IPS-18a (cell line): ENCODE measurements around the gene LEFTY2.
A peak's percentile ranks its signal among the peaks of the same experiment; 100 is the strongest.

Source experiments
- H3K27ac ChIP-seq: one replicate; pipeline ENCODE4 v1.5.1; 2013; ENCODE audit warnings: low read length
- H3K27me3 ChIP-seq: one replicate; pipeline ENCODE4 v1.6.1; 2013; ENCODE audit warnings: mild to moderate bottlenecking, low read length; ENCODE audit not compliant: control insufficient read depth, insufficient read depth
- H3K36me3 ChIP-seq: one replicate; pipeline ENCODE4 v1.6.1; 2013; ENCODE audit warnings: low read depth, low read length; ENCODE audit not compliant: control insufficient read depth
- H3K4me1 ChIP-seq: one replicate; pipeline ENCODE4 v1.6.1; 2013; ENCODE audit warnings: low read depth, low read length; ENCODE audit not compliant: control insufficient read depth
- H3K4me3 ChIP-seq: one replicate; pipeline ENCODE4 v1.5.1; 2013; ENCODE audit warnings: low read length
- H3K9ac ChIP-seq: one replicate; pipeline ENCODE4 v1.6.1; 2013; ENCODE audit warnings: mild to moderate bottlenecking, low read length, moderate library complexity
- H3K9me3 ChIP-seq: one replicate; pipeline ENCODE4 v1.6.1; 2013; ENCODE audit warnings: low read depth, low read length; ENCODE audit not compliant: control insufficient read depth

The LEFTY2 gene

DNA sequence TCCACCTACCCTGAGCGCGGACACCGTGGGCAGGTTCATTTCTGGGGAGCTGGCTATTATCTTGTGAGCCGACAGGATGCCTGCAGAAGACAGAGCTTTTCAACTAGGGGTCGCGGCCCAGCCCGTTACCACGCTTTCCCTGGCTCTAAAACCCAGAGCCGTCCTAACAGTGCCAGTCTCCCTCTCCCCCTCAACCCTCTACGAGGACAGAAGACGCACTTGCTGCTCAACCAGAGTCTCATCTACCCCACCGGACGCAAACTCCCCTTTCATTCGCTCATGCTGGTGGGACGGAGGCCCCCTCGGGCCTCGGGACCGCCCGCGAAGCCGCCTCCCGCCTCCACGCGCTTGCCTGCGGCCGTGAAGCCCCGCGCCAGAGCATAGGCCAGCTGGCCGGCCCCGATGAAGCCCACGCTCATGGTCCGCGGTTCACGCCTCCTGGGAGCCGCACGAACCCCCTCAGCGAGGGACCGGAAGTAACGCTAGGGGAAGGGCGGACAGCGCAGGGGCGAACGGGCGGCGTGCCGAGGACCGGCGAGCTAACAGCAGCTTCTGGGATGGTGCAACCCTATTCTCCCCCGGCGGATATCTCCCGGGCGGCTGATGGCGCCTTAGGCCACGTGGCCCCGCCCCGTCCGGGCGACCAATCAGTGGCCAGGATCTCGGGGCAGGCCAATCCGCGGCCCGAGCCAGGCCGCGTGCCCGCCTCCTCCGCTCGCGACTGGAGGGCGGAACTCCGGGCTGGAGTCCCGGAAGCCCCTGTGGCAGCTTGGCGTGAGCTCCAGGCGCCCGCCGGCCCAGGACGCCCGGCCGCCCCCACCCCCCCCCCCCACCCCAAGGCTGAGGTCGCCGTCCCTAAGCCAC is 17.1 kb downstream of the LEFTY2 start, which contains the start of gene PYCR2:
Gene PYCR2, minus strand, starts transcription at position 559 of the 864 bp plus-strand sequence. Its CDS starts 140 bp downstream, at position 419.
- H3K9ac ChIP-seq: peak within 1 kb of the TSS; percentile 88
- no peaks in the 10 kb centered on the region for H3K4me1 ChIP-seq
- peak within 1 kb of the TSS; percentile 94 for H3K4me3 ChIP-seq
- H3K27me3 ChIP-seq: no peaks in the 10 kb centered on the region
- no peaks in the 10 kb centered on the region for H3K9me3 ChIP-seq
- peaks cover 27% of the 10 kb centered on the region for H3K36me3 ChIP-seq
- peak within 1 kb of the TSS; percentile 43 for H3K27ac ChIP-seq

DNA sequence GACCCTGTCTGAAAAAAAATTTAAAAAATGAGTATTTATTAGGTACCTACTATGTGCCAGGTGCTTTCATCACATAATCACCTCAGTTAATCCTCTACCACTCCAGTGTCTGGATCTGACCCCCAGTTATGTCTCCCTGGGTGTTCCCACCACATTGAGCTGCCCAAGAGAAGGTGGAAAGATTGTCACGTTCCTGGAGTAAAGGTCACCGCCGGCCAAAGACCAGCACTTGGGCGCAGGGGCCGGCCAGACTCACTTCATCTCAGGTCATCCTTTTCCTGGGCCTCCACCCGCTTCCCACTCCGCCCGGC is 17.7 kb downstream of the LEFTY2 start:
- peak overlapping the region; percentile 88 for H3K9ac ChIP-seq
- H3K36me3 ChIP-seq: peaks cover 30% of the 10 kb centered on the region
- peak overlapping the region; percentile 94 for H3K4me3 ChIP-seq
- no peaks in the 10 kb centered on the region for H3K9me3 ChIP-seq
- no peaks in the 10 kb centered on the region for H3K27me3 ChIP-seq
- no peak overlapping the region for H3K27ac ChIP-seq
- no peaks in the 10 kb centered on the region for H3K4me1 ChIP-seq

DNA sequence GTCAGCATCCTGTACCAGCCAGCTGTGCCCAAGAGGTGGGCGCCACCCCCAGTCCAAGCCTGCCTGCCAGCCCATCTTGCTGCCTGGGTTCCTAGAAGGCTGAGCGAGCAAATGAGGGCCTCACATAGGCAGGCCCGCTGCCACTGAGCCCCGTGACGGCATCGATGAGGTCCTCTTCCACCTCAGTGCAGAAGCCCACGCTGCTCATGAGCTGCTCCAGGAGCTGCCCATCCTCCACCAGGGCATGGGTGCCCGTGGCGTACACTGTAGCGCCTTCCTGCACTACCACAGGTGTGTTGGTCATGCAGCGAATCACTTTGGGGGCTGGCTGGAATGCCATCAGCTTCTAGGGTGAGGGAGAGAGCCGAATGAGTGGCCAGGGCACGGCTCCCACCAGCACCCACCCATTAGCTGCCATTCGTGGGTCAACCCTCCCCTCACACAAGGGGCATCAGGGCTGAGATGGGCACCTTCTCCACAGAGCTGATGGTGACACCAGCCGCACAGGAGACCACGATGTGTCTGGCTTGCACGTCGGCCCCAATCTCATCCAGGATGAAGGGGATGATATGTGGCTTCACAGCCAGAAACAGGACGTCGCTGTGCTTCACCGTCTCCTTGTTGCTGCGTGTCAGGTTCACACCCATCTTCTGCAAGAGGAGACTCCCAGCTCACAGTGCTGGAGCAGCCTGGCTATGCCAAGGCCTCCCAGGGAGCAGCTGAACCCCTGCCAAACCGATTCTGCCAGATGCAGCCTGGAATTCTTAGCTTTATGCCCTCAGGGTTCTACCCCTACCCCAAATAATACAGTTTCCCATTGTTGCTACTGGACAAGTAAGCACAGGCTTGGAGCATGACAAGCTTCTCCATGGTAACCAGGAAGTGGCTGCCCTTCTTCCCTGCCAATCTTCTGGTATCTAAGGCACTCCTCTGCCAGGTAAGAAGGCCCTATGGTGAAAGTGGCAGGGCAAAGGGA is 19.0 kb downstream of the LEFTY2 start:
- no peaks in the 10 kb centered on the region for H3K4me1 ChIP-seq
- H3K27ac ChIP-seq: no peak overlapping the region
- no peak overlapping the region for H3K9ac ChIP-seq
- H3K4me3 ChIP-seq: no peak overlapping the region
- no peaks in the 10 kb centered on the region for H3K27me3 ChIP-seq
- peaks cover 37% of the 10 kb centered on the region for H3K36me3 ChIP-seq
- no peaks in the 10 kb centered on the region for H3K9me3 ChIP-seq

DNA sequence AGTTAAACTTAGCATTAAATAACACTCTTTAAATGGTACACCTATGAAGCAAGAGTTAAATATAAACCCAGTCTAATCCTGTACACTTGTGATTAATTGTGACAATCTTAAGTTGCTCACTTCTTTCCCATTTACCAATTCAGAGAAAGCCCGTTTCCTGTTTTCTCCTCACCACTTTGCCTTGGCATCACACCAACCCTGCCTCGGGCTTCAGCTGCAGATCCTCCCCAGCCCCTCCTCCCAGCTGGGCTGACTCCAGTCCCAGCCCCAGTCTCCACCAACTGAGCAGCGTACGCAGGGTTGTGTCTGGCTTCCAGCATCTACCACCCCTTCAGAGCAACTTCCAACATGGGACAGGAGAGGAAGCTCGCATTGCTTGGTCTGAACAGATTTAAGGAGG is 21.1 kb downstream of the LEFTY2 start:
- H3K27me3 ChIP-seq: no peaks in the 10 kb centered on the region
- no peaks in the 10 kb centered on the region for H3K9me3 ChIP-seq
- H3K4me1 ChIP-seq: no peaks in the 10 kb centered on the region
- H3K4me3 ChIP-seq: no peak overlapping the region
- H3K36me3 ChIP-seq: peaks cover 38% of the 10 kb centered on the region
- H3K27ac ChIP-seq: no peak overlapping the region
- no peak overlapping the region for H3K9ac ChIP-seq

DNA sequence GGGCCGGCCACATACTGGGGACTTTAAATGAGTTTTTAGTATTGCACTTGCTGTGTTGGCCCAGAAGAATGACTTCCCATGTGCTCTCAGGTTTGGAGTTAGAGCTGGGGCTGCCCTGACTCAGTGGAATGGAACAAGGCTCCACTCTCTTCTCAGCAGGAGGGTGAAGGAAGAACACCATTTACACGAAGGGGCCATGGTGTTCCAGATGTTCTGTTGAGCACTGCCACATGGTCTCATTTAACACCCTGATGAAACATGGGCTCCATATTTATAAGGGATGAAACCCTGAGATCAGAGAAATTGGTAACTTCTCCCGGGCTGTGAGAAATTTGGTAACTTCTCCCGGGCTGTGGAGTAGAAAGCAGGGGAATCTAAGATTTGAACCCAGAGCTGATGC is 22.7 kb downstream of the LEFTY2 start:
- no peak overlapping the region for H3K27ac ChIP-seq
- no peaks in the 10 kb centered on the region for H3K27me3 ChIP-seq
- no peaks in the 10 kb centered on the region for H3K4me1 ChIP-seq
- H3K9me3 ChIP-seq: no peaks in the 10 kb centered on the region
- H3K4me3 ChIP-seq: no peak overlapping the region
- no peak overlapping the region for H3K9ac ChIP-seq
- H3K36me3 ChIP-seq: peaks cover 38% of the 10 kb centered on the region

DNA sequence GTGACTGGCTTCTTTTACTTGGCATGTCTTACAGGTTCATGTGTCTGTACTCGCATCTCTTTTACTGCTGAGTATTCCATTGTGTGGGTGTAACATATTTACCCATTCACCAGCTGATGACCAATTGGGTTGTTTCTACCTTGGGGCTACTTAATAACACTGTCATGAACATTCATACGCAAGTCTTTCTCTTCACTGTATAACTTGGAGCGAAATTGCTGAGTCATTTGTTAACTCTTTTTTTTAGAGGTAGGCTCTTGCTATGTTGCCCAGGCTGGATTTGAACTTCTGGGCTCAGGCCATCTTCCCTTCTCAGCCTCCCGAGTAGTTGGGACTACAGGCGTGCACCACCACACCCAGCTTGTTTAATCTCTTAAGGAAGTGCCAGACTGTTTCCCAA is 23.5 kb downstream of the LEFTY2 start:
- Histone ChIP-seq H3K36me3 (peaks cover 38% of the 10 kb centered on the region), H3K4me1 (no peaks in the 10 kb centered on the region), H3K4me3 (no peak overlapping the region), H3K27me3 (no peaks in the 10 kb centered on the region), H3K9ac (no peak overlapping the region), H3K9me3 (no peaks in the 10 kb centered on the region), H3K27ac (no peak overlapping the region)

DNA sequence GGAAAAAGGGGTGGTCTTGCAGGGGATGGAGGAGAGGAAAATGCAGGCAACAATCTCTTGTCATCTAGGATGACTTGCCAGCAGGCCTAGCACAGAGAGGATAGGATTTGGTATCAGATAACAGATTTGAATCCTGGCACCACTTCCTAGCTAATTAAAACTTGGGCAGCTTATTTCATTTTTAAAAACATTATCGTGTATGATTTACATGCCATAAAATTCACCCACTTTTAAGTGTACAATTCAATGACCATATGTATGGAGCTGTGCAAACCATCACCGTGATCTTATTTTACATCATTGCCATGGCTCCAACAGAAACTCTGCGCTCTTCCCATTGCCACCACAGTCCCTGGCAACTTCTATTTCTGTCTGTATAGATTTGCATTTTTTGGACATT is 23.9 kb downstream of the LEFTY2 start:
- H3K4me3 ChIP-seq: no peak overlapping the region
- no peaks in the 10 kb centered on the region for H3K4me1 ChIP-seq
- no peaks in the 10 kb centered on the region for H3K9me3 ChIP-seq
- H3K27me3 ChIP-seq: no peaks in the 10 kb centered on the region
- no peak overlapping the region for H3K9ac ChIP-seq
- no peak overlapping the region for H3K27ac ChIP-seq
- H3K36me3 ChIP-seq: peaks cover 37% of the 10 kb centered on the region

DNA sequence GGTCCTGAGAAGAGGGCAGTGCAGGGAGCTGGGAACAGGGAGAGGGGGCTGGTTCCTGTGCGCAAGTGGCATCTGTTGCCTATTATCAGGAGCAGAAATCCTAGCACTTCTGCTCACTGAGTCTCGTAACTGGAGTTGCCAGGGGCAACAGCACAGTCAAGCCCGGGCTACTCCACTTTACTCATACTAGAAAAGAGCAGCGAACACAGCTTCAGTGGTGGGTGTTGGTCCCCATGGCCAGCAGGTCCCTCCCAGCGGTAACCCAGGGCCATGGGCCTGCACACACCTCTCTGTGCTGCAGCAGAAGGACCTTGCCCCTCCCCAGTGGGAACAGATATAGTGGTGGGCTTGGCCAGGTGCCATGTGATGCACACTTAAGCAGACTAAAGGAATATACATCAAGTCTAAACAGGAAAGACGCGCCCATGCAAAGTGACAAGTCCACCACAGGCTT is 25.5 kb downstream of the LEFTY2 start:
- Histone ChIP-seq H3K27me3 (peaks cover 4% of the 10 kb centered on the region), H3K36me3 (peaks cover 22% of the 10 kb centered on the region), H3K9me3 (no peaks in the 10 kb centered on the region), H3K4me1 (peaks cover 3% of the 10 kb centered on the region), H3K27ac (no peak overlapping the region), H3K4me3 (no peak overlapping the region), H3K9ac (no peak overlapping the region)

DNA sequence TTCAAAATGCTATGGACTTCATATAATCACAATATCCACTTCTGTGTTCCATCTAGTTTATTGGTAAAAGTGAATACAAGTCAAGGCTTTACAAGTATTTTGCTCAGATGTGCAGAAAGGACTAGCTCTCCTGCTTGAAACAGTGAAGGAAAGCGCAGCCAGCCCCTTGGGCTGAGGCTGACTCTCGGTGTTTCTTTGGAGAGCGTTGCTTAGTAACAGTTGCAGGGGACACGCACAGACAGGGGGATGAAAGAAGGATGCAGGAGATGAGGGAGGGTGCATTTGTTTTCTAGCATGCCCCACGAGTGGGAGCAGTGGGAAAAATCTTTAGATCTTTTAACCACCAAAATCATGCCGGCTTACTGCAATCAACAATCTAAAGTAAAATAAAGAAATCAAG is 26.1 kb downstream of the LEFTY2 start:
- H3K4me1 ChIP-seq: peaks cover 3% of the 10 kb centered on the region
- H3K27ac ChIP-seq: no peak overlapping the region

DNA sequence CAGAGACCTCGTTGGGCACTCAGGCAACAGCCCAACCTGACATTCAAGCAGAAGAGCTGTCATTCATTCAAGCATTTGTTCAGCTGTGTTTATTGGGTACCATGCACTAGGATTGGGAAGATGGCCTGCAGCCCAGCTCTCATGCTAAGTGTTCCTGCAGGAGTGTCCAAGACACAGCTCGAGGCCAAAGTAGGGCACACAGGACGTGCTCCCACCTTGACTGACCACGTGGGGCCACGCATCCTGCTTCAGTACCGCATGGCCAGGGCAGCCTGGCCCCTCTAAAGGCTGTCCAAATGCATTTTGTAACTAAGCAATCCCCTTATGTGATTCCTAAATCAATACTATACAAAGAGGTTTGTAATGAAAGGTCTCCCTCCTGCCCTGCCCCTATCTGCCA is 26.6 kb downstream of the LEFTY2 start:
- H3K9ac ChIP-seq: no peak overlapping the region
- peaks cover 3% of the 10 kb centered on the region for H3K4me1 ChIP-seq
- H3K36me3 ChIP-seq: peaks cover 11% of the 10 kb centered on the region
- no peak overlapping the region for H3K4me3 ChIP-seq
- peaks cover 4% of the 10 kb centered on the region for H3K27me3 ChIP-seq
- H3K27ac ChIP-seq: no peak overlapping the region
- H3K9me3 ChIP-seq: no peaks in the 10 kb centered on the region

More for the DNA sequence above, 26.1 kb downstream of the LEFTY2 start:
- Histone ChIP-seq H3K9me3 (no peaks in the 10 kb centered on the region), H3K4me3 (no peak overlapping the region), H3K27me3 (peaks cover 4% of the 10 kb centered on the region), H3K9ac (no peak overlapping the region), H3K36me3 (peaks cover 17% of the 10 kb centered on the region)
